NCI-H1417 (cell line): Measurements from ENCODE around the gene GABRR3.

Experiments used
- DNase-seq, 3 experiments: peaks; one replicate each; lab custom pipeline; 2025; lab: John Stamatoyannopoulos, UW

The GABRR3 gene

DNA sequence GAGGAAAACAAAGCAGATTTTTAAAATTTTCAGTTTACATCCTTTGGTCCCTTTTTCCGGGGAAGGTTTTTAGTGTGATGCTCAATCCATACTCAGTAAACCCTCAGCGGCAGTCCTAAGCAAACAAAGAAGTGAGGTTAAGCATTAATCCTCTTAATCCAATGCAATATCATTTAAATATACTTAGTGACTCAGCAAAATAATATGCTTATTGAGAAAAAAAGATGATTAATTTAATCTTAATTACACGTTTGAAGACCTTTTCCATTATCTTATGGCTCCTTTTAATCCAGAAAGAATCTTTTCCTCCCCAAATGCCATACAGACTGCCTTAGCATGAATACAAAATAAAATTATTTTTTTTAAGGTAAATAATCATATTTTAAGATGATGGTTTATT, at the start of gene GABRR3:
GABRR3 (minus strand) TSS at position 108 of the 400 bp plus-strand sequence. CDS start 328 bp downstream, outside the sequence.
- DNase-seq, result no peak

DNA sequence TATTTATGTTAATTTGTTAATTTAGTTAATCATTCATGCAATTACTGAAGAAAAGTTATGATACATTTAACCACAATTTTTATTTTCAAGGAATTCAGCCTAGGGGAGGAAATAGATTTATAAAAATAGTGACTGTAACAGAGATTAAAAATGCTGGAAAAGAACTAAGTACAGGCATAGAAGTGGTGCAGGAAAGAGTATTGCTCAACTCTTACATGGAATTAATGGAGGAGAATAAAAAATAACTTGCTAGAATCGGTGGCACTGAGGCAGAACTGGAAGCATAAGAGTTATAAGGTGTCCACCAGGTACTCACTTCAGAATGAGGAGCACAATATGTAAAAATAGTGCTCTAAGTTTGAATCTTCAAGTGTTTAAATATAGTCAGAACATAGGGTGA, 38.4 kb upstream of the GABRR3 start:
- no peak for DNase-seq

DNA sequence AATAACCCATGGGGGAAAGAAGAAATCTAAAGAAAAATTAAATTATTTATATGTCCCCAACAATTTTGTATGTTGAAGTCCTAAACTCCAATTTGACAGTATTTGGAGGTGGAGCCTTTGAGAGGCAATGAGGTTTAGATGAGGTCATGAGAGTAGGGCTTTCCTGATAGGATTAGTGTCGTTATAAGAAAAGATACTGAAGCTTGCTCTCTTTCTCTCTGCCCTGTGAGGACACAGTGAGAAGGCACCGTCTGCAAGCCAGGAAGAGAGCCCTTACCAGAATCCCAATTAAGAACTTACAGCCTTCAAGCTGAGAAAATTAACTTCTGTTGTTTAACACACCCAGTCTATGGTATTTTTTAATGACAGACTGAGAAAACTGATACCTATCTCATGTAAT, 35.7 kb upstream of the GABRR3 start:
- no peak for DNase-seq

DNA sequence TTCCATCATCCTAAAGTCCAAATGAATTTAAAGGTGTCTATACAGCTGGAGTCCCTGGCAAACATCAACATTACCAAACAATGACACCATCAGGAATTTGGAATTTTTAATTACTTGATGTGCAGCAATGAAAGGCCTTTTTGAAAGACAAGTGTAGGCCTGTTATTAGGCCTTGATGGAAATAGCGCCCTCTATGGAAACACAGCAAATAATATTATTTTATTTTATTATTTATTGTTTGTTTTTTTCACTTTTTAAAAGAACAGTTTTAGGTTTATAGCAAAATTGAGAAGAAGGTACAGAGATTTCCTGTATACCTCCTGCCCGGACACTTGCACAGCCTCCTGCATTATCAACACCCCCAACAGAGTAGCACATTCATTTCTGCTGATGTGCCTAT, 33.7 kb upstream of the GABRR3 start:
- no peak for DNase-seq

DNA sequence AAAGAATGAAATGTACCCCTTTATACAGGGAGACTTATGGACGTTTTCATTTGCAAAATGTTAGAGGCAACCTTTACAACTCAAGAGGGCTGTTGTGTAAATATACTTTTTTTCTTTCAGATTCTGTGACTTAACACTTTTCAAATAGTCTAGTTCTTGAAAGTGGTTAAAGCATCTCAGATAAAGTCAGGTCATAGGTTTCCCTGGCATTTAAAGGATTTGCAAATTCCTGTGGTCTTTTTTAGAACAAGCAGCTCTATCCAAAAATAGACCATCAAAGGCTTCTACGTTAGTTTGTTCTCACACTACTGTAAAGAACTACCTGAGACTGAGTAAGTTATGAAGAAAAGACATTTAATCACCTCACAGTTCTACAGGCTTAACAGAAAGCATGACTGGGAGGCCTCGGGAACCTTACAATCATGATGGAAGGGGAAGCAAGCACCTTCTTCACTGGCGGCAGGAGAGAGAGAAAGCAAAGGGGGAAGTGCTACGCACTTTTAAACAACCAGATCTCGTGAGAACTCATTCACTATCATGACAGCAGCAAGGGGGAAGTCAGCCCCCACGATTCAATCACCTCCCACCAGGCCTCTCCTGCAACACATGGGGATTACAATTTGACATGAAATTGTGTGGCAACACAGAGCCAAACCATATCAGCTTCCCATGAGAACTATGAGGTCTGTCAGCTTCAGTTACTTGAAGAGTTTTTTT, 23.3 kb upstream of the GABRR3 start:
- DNase-seq, result no peak

DNA sequence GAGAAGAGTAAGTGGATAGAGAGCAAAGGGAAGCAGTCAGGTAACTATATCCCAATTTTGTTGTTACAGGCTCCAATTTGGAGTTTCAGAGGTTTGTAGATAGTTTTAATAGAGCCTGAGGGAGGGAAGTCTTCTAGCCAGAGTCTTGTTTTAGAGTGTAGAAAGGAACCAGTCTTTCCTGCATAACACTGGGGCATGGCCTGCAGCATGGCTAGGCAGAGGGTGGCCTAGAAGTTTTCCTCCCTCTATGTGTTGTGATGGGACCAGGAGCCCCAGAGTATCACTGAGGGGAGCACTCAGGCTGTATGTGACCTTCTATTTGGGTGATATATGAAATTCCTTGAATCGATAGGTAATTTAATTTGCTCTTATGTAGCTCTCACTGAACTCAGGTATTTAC, 22.5 kb upstream of the GABRR3 start:
- DNase-seq, result no peak

DNA sequence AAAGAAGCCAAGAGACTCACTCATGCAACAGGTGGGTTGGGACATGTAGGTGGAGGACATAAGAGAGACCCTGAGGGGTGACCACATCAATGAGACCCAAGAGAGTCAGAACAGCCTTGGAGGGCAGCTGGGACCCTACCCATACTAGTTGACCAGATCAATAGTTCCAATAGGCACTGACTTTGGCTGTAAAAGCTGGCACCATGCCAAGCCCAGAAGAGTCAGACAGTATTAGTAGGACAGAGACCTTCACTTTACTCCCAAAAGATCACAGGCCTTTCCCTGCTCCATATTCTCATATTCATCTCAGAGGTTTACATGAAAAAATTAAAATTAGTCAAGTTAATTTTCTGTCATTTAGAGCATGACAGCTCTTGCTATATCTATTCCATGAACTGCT, 20.9 kb upstream of the GABRR3 start:
- DNase-seq, result no peak

DNA sequence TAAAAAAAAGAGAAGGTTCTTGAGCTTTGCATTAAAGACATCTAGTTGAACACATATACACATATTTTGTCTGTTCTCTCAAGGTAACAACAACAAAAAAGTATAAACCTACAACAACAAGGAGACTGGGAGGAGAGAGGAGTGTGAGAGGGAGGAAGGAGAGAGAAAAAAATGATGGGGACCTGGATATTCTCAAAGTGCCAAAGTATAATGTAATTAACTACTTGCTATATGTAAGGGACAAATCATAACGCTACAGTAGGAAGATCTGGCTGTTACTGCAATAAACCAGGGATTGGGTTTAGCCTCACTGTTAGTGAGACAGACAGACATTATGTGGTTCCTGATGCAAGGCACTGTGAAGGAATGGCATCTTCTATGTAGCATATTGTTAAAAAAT, 14.2 kb upstream of the GABRR3 start:
- DNase-seq, result no peak

DNA sequence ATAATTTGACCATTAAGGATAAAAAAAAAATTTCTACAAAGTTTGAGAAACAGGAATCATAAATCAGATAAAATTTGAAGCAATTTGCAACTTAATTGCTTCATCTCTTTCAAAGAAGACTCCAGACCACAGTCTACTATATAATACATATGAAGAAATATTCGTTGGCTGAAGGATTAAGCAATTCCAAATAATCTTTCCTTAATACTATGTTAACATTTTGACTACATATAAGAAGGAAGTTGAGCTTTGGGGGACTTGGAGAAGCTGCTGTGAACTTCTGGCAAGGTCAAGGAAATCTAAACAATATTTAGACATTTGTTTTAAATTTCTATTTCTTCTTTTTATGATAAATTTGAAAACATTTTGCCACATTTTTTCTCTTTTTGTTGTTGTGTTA, 13.5 kb upstream of the GABRR3 start:
- DNase-seq, result no peak

DNA sequence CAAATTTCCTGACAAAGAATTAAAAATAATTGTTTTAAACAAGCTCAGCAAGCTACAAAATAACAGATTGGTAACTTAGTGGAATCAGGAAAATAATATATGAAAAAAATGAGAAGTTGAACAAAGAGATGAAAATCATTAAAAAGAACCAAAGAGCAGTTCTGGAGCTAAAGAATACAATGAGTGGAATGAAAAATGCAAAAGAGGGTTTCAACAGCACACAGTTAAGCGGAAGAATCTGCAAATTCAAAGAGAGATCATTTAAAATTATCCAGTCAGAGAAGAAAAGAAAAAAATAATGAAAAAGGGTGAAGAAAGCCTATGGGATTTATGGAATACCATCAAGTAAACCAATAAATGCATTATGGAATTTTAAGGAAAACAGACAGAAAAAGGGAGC, 6.2 kb upstream of the GABRR3 start:
- DNase-seq, result no peak

DNA sequence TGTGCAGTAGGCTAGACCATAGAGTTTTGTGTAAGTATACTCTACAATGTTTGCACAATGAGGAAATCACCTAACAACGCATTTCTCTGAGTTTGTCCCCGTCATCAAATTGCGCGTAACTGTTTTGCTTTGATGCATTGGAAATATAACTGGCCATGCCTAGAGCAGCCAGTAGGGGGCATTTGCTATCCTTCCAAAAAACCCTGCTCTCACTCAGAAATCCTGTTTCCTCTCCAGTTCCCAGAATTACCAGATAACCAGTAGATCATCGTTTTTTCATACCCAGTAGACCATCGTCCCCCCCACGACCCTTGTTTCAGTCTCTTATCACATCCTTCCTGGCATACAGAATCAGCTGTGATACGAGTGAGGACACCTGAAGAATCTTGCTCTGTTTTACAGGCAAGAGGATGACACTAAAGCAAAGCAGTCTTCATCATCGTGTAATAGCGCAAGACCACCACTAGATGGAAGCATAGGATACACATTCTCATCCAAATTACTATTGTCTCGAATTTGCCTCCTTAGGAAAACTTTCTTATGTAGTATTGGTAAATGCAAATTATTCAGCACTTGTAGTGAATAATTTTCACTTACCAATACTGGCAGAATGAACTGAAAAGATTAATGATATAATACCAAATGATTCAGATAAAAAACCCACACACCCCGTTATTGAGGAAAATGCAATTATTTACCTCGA, 4.4 kb upstream of the GABRR3 start:
- peak; percentile 71 to 95 (median 89) for DNase-seq

DNA sequence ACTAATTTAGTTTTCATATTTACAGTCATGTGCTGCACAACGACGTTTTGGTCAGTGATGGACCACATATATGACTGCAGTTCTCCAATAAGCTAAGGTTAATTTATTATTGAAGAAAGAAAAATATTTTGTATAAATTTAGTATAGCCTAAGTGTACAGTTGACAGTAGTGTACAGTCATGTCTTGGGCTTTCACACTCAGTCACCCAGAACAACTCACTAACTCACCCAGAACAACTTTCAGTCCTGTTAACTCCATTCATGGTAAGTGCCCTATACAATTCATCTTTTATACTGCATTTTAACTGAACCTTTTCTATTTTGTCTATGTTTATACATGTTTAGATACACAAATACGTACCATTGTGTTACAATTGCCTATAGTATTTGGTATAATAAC, 3.8 kb upstream of the GABRR3 start:
- DNase-seq, result no peak

DNA sequence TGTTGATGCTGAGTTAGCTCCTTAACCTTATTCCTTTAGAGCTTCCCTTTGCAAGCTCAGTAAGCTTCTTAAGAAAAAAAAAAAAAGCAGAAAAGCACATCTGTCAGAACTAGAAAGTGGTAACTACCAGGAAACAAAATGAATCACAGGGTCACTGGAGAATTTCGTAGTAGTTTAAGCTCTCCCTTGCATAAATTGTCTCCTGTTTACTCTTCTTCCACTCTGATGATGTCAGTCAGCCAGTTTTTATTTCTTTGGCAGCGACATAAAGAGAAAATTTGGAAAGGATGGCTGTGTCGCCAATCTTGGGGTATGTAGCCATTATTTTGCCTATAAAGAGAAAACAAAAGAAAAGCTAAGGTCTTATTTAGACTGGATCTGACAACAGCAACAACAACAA, 3.2 kb upstream of the GABRR3 start:
- DNase-seq, result no peak

DNA sequence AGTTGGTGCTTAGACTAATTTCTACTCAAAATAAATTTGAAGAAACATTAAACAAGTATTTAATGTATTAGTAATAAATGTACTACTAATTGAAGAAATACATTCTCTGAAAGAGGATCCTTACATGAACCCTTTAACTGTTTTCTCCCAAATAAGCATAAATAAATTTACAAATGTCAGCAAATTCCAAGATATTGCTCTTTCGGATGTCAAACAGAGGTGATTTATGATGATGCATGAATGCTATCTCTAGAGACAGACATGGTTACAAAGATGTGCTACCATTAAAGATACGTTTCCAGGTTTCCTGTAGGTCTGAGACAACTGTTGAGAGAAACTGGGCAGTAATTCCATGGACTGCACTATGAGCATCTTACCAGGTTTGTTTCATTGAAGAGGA, 629 bp downstream of the GABRR3 start:
- no peak for DNase-seq

DNA sequence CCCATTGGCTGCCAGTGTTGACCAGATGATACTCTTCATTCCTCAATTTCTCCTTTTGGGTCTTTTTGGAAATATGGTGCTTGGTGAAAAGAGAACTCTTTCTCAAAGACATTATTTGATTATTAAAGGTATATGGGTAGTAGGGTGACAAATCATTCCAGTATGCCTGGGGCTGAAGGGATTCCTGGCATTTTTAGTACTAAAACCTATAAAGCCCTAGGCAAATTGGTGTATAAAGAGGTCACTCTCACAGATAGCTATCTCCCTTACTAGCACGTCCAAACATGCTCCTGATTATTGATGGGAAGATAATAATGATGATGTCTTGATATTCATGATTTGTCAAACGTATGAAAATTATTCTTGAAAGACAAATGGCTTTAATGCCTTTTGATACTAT, 1.1 kb downstream of the GABRR3 start:
- DNase-seq, result no peak

DNA sequence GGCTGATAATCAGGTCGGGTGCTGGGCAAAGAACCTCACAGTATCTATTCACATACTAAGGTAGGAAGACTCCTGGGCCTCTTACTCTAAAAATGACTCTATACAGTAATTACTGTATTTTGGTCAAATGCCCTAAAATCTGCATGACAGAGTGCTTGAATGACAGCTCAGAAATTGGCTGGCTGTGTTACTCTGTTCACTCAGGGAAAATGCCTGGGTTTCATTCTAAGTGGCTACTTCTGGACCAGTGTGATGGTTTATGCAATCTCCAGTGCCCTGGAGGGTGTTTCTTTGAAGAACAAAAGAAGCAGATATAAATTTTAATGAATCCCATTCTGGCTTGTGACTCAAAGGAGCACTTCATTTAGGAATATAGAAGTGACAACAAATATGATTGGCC, 2.2 kb downstream of the GABRR3 start:
- DNase-seq, result peak in 2 of 3 experiments; percentile 5 to 75

DNA sequence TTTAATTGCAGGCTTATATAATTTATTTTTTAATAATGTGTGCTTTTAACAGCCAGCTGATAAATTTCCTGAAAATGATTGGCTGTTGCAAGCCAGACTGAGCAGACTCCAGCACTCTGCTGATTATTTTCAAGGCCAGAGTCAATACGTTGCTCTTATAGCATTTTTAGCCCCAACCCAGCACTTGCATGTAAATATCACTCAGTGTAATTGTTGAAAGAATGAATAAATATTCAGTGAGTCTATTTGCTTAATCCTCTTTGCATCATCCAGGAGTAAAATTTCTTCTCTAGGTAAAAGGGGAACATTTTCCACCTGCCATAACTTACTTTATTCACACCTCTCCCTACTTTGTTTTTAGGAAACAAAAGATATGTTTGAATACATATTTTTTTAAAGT, 2.9 kb downstream of the GABRR3 start:
- DNase-seq, result peak in 1 of 3 experiments; percentile 6

DNA sequence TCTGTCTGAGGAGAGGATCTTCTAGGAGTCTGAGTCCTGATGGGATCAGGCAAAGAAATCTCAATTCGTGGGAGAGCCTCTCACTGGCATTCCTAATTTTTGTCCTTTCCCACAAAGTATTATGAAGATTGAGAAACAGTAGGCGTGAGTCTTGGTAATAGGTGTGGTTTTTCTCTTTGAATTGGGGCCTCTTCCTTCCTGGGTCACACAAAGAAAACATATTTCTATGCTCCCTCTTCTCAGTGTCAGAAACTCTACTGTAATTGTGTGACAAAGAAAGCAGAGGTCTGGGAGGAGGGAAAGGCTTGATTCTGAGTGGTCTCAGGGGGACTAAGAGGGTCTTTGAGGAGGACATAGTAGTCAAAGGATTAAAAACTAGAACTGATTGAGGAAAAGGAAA, 6.0 kb downstream of the GABRR3 start:
- DNase-seq, result no peak

DNA sequence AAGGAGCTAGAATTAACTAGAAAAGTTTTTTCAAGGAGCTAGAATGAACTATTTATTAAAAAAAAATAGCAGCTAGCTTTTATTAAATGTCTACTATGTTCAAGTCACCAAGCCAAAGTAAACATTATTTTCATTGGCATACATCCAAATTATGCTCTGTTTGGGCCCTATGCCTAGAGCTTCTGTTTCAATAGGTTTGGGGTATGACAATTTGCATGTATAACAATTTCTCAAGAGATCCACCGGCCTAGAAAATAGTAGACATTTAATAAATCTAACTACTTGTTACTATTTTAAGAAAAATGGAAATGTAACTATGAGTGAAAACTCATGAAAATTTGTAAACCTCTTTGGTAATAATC, 8.0 kb downstream of the GABRR3 start:
- DNase-seq, result peak in 2 of 3 experiments; percentile 31 to 45

DNA sequence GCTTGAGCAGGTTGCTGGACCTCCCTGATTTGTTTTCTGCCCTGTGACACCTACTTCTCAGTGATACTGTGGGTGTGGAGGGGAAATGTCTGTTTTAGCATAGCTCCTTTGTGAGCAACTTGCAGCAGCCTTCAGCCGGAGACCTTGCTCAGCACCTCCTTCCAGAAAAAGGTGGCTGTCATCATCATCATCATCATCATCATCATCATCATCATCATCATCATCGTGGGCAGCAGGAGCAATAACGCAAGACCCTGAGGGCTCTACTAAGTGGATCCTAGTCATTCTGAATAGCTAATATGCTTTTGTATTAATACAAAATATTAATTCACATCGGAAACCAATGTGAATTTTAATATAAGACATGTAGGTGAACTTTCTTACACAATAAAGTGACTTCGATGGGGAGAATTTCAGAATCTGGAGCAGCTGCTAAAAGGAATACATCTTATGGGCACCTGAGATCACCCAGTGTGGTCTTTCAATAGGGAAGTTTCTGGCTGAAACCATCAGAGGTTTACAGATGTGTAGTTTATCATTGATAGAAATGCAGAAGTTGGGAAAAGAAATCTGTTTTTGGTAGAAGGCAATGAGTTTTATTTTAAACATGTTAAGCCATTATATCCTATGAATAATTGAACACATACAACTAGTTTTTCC, 8.6 kb downstream of the GABRR3 start:
- no peak for DNase-seq

DNA sequence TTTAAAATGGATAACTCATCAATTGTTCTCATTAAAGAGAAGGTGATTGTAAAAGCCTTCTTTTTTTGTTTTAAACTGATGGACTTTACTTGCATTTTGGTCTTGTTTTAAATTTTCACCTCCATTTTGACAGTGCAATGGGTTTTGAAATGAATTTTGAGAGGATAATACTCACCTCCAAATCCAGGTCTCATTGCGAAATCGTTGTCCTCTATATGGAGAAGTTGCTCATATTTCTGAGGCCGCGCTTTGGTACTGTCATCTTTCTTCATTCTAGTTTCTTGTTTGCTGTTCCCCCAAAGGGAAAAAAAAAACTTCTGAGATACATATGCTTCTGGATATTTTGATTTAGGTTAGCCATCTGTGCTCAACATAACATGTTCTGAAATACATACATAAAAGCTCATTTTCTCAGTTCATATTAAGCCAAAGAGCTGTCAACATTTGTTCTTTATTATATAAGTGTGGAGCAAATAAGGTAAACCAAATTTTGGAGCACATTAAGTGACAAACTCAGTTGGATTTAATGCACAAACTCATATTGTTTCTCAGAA, 9.6 kb downstream of the GABRR3 start:
- no peak for DNase-seq

DNA sequence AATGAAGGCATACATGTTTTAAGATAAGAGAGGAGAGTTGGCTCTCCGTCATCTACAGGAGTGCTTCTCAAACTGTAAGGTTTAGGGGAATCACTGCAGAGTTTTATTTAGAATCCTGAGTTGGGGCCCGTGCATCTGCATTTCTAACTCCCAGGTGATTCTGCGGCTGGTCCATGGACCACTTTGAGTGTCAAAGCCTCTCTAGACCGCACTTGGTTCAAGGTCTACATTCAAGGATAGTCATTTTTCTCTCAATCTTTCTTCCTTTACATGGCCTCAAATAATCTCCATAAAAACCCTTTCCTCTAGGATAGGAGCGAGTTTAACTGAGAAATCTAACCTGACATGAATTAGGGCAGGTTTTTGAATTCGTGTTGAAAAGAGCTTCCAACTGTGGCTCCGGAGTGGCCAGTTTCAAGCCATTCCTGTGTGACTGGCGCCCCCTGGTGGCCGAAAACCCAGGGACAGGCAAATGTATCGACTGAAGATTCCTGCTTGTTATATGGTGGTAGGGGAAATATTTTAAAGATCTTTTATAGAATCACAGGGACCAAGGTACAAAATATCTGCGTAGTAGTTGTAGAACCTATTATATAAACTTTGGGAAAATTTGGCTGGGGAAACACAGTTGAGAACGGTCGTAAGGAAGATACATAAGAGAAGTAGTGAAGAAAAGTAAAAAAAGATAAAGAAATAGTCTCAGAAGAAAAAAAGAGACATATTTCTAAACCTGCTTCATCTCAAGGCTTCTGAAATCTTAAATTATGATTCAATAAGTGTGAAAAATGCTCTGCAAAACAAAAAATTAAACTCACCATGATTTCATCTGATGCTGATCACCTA, 11.9 kb downstream of the GABRR3 start:
- DNase-seq, result peak; percentile 56 to 89 (median 85)
